Upper lobe of right lung (tissue), 1 donor: Measurements from ENCODE around the gene ABCC10. TPM values are rescaled to one million over a fixed set of nuclear protein-coding genes. Genes with fewer than 3 reads are reported as not detected.

Source experiments
- ATAC-seq: fragments of 200-7000 bp; cut with Tn5 transposase; one replicate; pipeline ENCODE4 v1.9.1; 2020; ENCODE audit warnings: mild to moderate bottlenecking, moderate library complexity
- DNase-seq: peaks from one replicate; pipeline ENCODE4 v3.0.0-alpha.2; 2020
- H3K27ac ChIP-seq: fragments of 200-600 bp; one replicate; pipeline ENCODE4 v1.8.0; 2022
- H3K27me3 ChIP-seq: fragments of 200-600 bp; one replicate; pipeline ENCODE4 v1.8.0; 2022; ENCODE audit warnings: mild to moderate bottlenecking
- H3K36me3 ChIP-seq: fragments of 200-600 bp; one replicate; pipeline ENCODE4 v1.8.0; 2022
- H3K4me1 ChIP-seq: fragments of 200-600 bp; one replicate; pipeline ENCODE4 v1.8.0; 2022
- H3K4me3 ChIP-seq: fragments of 200-600 bp; one replicate; pipeline ENCODE4 v1.8.0; 2022; ENCODE audit warnings: mild to moderate bottlenecking
- H3K9me3 ChIP-seq: fragments of 200-600 bp; one replicate; pipeline ENCODE4 v1.8.0; 2022
- CTCF ChIP-seq: fragments of 200-600 bp; IDR thresholded peaks from one replicate; pipeline ENCODE4 v1.8.0; 2022; ENCODE audit warnings: antibody characterized with exemption
- intact Hi-C: fragments of 100-400 bp; cut with DNase I; formaldehyde crosslinking; loops from one replicate; pipeline ENCODE4 v1.11.0; 2022
- total RNA-seq: library from RNA; stranded (reverse); fragmentation: NEBNext Ultra II Directional; extraction: Animal tissue kit (Norgen Biotek cat#: 25700); gene quantifications from one replicate; pipeline ENCODE4 v1.2.1, GENCODE V29; 2021
- donor health status: DM: no; HTN: yes; CAD: no; lungs with severe emphysema.

The ABCC10 gene
- total RNA-seq, 1 donor from 2014 or later: 30.0 TPM

DNA sequence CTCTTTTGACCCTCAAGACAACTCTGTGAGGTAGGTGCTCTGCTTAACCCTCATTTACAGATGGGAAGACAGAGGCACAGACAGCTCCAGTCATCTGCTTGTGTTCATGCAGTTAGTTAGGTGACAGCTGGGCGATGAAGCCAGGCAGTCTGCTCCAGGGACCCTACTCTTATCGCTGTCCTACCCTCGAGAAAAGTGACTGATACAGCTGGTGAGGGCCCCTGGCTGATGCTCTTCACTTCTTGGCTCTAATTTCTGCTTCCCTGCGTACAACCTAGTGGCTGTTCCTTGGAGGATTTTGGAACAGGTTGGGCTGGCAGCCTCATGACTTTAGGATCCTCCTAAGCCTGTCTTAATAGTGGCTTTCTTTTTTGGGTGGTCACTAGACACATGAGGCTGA, 40.9 kb downstream of the ABCC10 start:
- Histone ChIP-seq H3K4me1 (no peaks in the 10 kb centered on the region), H3K27me3 (peaks cover 21% of the 10 kb centered on the region), H3K9me3 (no peaks in the 10 kb centered on the region), H3K4me3 (no peak overlapping the region), H3K27ac (no peak overlapping the region), H3K36me3 (no peaks in the 10 kb centered on the region)
- DNase-seq (no peak), ATAC-seq (no peak)
- TF ChIP-seq CTCF: no peak
- intact Hi-C loops: no loop called here

GRCh38 chr6:43468748-43469681, 41.7 kb downstream of the ABCC10 start:
- Histone ChIP-seq H3K36me3 (no peaks in the 10 kb centered on the region), H3K4me3 (no peak overlapping the region), H3K27me3 (peaks cover 14% of the 10 kb centered on the region), H3K4me1 (no peaks in the 10 kb centered on the region), H3K27ac (no peak overlapping the region), H3K9me3 (no peaks in the 10 kb centered on the region)
- TF ChIP-seq CTCF: no peak
- DNase-seq (no peak), ATAC-seq (no peak)
- intact Hi-C loops: no loop called here

DNA sequence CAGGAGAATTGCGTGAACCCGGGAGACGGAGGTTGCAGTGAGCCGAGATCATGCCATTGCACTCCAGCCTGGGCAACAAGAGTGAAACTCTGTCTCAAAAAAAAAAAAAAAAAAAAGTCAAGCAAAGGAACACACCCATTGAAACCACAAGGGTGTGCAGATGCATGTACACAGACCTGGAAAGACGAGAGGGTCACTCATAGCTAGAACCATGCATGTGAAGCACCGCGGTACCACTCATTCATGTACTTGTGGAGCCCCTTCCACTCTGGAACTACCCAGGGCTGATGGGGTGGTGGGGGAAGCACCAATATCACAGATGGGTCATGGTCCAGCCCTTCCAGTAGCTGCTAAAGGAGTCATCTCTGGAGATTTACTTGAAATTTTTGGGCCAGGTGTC, 42.6 kb downstream of the ABCC10 start:
- intact Hi-C loops: no loop called here

DNA sequence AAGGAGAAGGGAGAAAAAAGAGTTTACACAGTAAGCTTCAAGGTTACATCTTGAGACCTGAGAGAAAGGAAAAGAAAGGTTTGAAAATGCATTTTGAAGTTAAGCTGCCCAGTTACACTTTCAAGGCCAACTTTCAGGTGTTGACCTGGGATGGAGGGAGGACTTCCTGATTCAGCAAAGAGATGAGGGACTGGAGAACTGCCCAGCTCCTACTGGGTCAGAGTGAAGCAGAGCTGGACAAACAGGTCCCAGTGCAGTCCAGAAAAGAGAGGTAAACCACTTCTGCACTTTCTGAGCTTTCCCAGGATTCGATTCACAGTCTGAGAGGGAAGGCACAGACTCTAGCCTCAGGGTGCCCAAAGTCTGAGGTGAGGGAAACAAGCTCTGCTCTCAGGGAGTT, 44.1 kb downstream of the ABCC10 start:
- intact Hi-C loops: no loop called here
- Histone ChIP-seq H3K9me3 (no peaks in the 10 kb centered on the region), H3K36me3 (no peaks in the 10 kb centered on the region), H3K27ac (no peak overlapping the region), H3K4me3 (no peak overlapping the region), H3K27me3 (peaks cover 9% of the 10 kb centered on the region), H3K4me1 (no peaks in the 10 kb centered on the region)
- no peak for ATAC-seq
- no peak for DNase-seq
- no peak for TF ChIP-seq CTCF

More for the DNA sequence above, 42.6 kb downstream of the ABCC10 start:
- Histone ChIP-seq H3K4me3 (no peak overlapping the region), H3K4me1 (no peaks in the 10 kb centered on the region), H3K36me3 (no peaks in the 10 kb centered on the region), H3K27me3 (peaks cover 14% of the 10 kb centered on the region), H3K9me3 (no peaks in the 10 kb centered on the region), H3K27ac (no peak overlapping the region)
- ATAC-seq (no peak), DNase-seq (no peak)
- no peak for TF ChIP-seq CTCF

GRCh38 chr6:43472515-43472914, 45.2 kb downstream of the ABCC10 start:
- peaks cover 9% of the 10 kb centered on the region for H3K27me3 ChIP-seq
- DNase-seq: no peak
- intact Hi-C loops: no loop called here
- H3K36me3 ChIP-seq: no peaks in the 10 kb centered on the region
- H3K27ac ChIP-seq: no peak overlapping the region
- H3K4me1 ChIP-seq: no peaks in the 10 kb centered on the region
- ATAC-seq: no peak
- H3K4me3 ChIP-seq: no peak overlapping the region
- H3K9me3 ChIP-seq: no peaks in the 10 kb centered on the region
- no peak for TF ChIP-seq CTCF
